Stimulated activated CD4-positive, alpha-beta T cell treated with anti-CD3 and anti-CD28 coated beads, Interleukin-4, amount 100 ng/mL, for 1 hour (primary cell): ENCODE results near the gene KLHL3.

Experiments
- DNase-seq: peaks from one replicate; pipeline ENCODE4 v3.0.0-alpha.2; 2020

KLHL3 gene

DNA sequence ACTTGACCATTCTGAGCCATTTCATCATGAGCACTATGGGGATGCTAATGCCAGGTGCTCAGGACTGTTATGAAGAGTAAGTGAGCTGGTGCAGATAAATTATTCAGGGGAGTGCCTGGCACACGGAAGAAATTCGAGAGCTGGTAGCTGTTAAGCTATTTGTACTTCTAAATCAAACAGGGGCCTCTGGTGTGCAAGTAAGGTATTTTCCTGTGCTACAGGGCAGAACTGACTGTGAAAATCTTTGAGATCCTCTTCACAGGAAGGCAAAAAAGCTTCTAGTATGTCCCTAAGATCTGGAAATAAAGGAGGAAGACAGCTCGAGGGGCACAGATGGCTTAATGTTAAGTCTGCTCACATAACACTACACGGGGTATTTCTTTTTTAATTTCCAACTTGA is 130.5 kb downstream of the KLHL3 start:
- DNase-seq, result no peak

DNA sequence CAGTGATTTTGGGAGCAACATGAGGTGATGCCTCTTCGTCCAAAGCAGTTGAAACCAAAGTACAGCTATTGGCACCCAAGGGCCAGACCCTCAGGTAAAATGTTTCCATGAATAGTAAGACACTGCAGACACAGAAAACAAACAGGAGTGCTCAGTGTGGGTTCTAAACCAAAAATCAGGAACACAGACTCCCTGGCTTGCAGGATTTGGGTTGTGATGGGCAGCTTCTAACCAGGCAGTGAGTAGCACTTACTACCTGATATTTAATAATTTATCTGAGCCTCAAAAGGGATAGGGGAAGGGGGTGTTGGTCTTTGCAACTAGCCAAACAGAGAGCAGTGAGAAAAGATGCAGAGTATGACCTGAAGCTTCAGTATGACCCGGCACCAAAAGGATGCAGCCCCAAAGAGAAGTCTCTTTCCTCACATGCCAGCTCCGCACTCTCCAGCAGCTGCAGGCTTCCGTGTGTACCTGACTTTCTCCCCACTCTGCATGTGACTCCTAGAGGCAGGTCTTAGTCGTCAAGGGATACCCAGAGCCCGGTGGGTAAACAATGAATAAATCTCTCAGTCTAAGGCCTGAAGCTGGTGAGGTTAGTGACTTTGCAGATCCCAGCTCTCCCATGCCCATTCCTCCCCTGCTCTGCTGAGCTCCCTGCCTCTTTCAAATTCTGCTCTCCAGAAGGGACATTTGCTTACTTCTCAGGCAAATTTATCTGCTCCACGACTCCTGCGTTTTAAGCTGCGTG is 131.4 kb downstream of the KLHL3 start:
- DNase-seq, result no peak

- no peak for DNase-seq
Observed at GRCh38 chr5:137603891-137604290, 132.0 kb downstream of the KLHL3 start.

DNA sequence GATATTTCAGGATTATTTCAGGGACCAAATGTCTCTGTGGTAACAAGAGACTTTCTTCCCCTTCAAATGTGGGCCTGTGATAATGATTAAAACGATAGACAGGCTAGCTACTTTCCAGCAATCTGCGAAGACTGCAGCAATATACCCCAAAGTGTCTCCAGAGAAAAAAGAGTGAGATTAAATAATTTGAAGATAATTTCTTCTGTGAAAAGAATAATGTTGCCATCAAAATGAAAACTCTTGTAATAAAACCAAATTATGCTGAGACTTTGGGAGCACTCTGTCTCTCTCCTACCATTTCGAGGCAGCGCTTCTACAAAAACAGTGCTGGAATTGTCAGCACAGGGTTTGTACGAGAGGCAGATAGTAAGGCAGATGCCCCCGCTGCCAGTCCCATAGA is 132.5 kb downstream of the KLHL3 start:
- DNase-seq, result no peak

GRCh38 chr5:137602721-137603273 is 133.1 kb downstream of the KLHL3 start:
- no peak for DNase-seq

DNA sequence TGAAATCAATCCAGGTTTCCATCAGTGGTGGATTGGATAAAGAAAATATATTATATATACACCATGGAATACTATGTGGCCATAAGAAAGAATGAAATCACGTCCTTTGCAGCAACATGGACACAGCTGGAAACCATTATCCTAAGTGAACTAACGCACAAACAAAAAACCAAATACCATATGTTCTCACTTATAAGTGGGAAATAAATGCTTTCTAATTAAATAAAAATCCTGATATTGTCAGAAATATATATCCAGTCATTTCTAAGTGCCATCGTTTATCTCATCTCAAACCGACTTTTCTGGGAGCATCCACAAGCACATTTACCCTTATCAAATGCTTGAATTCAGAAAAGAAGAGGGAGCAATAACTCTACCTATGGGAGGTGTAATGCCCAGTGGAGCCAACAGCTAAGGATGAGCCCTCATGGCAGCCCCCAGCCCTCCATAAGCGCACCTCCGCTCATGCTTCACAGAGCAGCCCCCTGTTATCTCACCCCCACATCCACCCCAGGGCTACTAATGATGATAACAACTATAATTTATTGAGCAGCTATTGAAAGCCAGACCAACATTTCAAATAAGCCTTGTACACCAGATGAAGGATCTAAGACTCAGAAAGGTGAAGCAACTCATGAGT is 135.0 kb downstream of the KLHL3 start:
- DNase-seq, result no peak

- DNase-seq, result no peak
Observed at GRCh38 chr5:137599457-137599856, 136.4 kb downstream of the KLHL3 start.

DNA sequence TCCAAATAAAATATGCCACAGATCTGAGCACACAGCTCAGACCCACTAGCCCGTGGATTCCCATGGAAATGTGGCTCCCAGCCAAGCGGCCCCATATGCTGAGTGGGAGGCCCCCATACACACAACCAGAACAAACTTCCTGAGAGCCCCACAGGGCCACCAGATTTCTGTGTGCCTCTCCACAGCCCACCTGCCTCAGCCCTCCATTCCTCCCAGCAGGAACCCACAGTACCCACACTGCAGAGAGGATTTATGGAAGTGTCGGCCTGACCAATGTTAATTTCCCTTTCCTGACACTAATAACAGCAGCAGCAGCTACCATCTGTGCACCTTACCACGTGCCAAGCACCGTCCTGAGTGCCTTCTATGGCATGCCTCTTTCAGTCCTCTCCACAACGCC is 137.5 kb downstream of the KLHL3 start:
- DNase-seq, result no peak

DNA sequence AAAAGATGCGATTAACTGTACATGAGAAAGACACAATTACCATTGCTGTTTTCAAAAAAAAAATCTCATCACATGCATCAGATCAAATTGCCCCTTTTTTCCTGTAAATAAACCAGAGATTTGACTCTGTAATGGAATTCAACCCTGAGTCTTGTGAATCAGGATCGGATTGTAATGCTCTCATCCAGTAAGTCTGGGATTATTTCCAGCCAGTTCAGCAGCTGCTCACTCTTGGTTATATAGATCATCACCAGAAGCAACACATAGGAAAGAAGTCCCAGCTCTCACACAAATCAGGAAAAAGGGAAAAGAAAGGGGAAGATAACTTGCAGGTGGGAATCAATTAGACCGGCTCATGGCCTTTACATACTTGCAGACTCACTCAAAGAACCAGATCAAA is 138.9 kb downstream of the KLHL3 start:
- DNase-seq, result no peak

DNA sequence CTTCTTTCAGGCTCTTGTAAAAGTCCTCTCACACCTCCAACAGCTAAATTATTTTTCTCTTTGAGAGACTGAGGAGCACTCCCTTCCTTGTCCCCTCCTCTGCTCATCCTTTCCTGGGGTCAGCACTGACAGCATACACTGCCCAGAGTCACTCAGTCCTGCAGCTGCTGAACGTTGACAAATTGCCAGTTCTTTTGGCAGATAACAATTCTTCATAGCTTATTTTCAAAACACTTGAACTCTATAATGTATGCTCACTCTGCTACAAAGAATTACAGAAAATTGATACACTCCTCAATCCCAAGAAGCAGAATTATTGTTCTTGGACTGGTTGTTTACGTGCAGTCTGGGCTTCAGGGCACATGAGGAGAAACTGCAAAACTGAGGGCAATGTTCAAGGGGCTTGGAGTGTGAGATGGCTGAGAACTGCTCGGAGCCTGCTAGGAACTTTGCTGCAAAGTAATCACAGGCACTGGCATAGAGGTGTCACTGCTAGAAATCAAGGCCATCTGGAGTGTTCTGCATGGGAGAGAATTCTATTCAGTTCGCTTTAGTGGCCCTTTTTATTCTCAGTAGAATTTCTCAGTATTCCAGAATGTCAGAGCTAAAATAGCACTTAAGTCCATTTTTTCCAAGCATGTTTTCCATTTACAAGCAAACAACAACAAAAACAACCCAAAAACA is 140.4 kb downstream of the KLHL3 start:
- no peak for DNase-seq

DNA sequence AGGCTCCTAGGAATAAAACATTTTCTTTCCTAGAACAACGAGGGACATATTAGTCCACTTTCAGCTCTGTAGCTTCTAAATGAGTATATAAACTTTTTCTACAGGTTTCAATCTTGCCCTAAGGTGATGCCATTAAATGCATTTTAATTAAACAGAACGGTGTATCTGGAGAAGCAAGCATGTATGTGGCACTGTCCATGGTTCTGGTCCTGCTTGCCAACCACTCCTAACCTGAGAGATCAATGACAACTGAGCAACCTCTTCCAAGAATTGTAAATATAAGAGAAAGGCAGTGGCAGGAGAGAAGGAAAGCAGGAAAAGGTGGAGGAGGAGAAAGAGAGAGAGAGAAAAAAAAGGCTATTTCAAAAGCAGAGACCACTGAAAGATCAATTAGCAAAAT is 141.2 kb downstream of the KLHL3 start:
- DNase-seq, result no peak

DNA sequence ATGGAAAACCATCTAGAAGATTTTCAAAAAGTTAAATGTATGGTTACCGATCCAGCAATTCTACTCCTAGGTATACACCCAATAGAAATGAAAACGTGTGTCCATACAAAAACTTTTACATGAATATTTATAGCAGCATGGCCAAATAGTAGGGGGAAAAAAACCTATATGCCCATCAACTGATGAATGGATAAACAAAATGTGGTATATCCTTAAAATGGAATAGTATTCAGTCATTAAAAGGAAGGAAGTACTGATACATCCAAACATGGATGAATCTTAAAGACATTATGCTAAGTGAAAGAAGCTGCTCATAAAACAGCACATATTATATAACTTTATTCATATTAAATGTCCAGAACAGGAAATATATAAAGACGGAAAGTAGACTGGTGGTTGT is 143.6 kb downstream of the KLHL3 start:
- DNase-seq, result no peak

DNA sequence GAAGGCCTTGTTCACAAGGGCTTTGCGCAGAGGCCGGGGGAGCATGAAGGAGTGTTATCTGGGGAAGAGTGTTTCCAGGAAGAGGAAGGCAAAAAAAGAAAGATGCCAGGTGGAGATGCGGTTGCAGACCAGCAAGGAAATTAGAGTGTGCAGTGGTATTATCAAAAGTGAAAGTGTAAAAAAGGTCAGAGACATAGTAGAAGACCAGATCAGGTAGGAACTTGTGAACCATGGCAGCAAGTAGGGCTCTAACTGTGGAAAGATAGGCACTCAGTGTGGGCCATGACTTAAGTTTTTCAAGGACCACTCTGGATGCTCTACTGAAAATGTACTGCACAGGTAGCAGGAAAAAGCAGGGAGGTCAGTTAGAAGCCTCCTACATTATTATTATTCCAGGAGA is 146.7 kb downstream of the KLHL3 start:
- DNase-seq, result no peak

DNA sequence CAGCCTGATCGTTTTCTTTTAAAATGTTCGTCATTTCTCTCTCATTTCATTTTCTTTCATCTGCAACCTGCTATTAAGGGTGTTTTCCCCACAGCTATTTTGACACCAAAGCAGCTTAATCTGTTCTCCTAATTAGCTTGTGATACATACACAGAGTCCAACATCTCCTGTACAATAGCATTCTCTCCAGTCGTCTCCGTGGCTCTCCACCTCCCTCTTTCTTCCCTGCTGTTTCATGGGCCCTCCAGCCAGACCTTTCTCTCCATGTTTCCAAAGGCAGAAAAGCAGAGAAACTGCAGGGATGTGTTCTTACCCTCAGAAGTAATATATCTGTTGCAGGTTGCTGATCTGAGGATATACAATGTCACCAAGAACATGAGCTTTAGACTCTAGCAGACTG is 148.0 kb downstream of the KLHL3 start:
- DNase-seq, result no peak

DNA sequence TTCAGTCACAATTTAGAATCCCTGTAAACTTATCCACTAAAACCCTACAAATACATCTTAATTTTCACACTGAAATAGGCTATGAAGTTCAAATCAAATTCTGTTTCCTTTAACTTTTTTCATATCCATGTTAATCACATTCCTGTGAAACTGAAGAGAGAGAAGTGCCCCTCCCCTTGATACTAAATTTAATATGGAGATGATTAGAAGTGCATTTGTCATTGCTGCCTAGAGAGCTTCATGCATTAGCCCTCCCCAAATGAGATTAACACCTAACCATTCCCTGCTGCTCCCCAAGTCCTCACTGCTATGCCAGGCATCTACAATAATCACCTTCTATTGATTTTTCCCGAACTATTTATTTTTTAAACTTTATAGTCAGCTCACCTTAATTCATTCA is 151.6 kb downstream of the KLHL3 start:
- no peak for DNase-seq

DNA sequence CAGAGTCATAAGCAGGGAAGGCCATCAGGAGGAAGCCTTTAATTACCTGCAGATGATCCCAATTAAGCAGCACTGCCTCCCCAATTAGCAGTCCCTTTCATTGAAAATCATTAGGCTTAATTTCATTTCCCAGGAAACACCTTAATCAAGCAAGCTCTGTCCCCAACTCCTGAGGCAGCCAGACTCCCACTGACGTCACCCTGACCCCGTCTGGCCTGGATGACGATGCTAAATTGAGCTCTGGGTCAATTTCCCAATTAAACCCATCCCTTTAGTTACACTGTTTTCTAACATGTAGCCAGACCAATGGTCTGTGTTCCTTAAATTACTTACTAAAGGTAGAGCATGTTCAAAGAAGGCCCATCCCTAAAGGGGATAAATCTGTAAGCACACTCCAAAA is 152.8 kb downstream of the KLHL3 start:
- no peak for DNase-seq

DNA sequence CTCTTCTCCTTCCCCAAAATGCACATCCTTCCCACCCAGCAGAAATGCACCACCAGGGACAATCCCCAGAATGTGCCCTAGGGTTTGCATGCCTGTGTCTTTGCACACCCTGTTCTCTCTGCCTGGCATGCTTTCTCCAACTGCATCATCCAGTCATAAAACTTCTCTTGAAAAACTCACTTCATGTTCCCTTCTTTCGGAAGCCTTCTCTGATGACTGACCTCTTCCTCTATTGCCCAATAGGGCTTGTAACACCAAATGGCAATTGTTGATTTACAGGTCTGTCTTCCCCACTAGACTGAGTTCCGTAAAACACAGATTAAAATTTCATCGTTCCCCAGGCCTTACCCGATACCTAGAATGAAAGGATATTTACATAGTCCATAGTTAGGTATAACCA is 153.7 kb downstream of the KLHL3 start:
- DNase-seq, result no peak

GRCh38 chr5:137581776-137582175 is 154.1 kb downstream of the KLHL3 start:
- no peak for DNase-seq

DNA sequence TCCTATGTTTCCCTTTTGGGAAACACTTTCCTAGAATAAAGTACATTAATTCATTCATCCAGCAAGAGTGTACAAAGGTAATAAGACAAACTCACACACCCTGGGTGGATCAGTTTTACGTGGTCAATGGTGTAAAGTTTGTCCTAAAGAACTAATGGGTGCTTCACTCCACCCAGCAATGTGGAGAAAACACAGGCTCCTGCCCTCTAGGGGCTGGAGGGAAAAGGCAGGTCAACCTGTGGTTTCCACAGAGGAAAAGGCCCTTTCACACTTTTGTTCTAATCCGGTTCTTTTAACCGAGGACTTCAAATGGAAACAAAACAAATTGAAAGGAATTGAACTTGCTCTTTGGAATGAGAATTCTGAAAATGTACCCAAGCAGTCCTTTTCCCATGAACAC is 155.9 kb downstream of the KLHL3 start:
- no peak for DNase-seq

DNA sequence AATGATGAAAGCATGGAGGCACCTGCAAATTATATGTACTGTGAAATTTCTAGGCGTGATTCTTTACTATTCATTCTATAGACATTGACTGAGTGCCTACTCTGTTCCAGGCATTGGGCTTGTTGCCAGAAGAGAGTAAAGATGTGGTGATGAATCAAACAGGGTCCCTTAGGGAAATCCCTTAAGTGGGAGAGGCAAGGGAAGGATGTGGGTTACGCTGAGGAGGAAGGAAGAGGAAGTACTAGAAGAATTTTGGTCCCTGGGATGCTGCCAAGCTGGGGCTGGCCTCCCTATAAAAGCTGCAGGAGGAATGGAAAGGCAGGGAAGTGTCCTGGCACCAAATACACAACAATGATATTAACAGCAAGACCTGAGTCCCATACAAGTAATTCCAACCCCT is 160.0 kb downstream of the KLHL3 start:
- no peak for DNase-seq

DNA sequence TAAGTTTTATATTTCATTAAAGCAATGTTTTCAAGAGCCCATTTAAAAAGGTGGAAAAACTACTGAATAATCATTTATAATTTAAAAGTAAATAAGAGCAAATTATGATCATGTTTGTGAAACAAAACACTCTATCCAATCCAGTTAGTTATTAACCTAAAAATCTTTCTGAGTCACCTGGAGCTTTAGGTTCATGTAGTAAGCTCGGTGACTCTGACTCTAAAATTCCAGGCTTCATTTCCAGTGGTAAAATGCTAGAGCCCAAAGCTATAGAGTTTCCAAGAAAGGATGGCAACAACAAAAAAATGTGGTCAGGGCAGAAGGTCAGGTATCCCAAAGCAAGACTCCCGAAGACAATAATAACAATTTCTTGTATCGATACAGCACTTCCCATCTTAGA is 160.7 kb downstream of the KLHL3 start:
- no peak for DNase-seq

GRCh38 chr5:137573376-137573775 is 162.5 kb downstream of the KLHL3 start:
- no peak for DNase-seq

GRCh38 chr5:137572042-137572695 is 163.7 kb downstream of the KLHL3 start:
- no peak for DNase-seq

GRCh38 chr5:137570070-137570469 is 165.8 kb downstream of the KLHL3 start:
- no peak for DNase-seq
